ENCODE measurements around the gene CCR6. TPM values are rescaled to one million over a fixed set of nuclear protein-coding genes. Genes with fewer than 3 reads are reported as not detected.

CCR6 gene
- total RNA-seq, 2 donors from 2014 or later, result not detected

DNA sequence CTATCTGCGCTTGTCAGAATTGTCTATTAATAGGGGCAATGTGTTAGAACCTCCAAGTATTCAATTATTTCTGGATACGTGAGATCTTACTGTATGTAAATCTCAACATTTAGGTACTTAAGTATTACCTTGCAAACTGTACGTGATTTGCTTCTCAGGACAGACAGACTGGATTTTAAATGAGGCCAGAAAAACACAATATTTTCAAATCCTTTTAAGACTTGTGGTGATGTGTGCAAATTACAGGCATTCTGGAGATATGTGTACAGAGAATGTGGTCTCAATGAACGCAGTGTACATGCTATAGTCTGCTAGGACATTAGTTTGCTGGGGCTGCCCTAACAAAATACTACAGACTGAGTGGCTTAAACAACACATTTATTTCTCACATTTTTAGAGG, 16.9 kb downstream of the CCR6 start:
- Histone ChIP-seq H3K9me3 (ENCODE audit: control insufficient read depth, low read length) (no peaks in the 10 kb centered on the region), H3K4me1 (ENCODE audit: control insufficient read depth, insufficient read depth, low read length) (peaks cover 3% of the 10 kb centered on the region), H3K9ac (ENCODE audit: extremely low read depth, low read length, poor library complexity, severe bottlenecking) (no peak overlapping the region), H3K27ac (ENCODE audit: low read depth, low read length) (no peak overlapping the region), H3K27me3 (ENCODE audit: control insufficient read depth, insufficient read depth, low read length, poor library complexity, severe bottlenecking) (no peaks in the 10 kb centered on the region), H3K4me3 (ENCODE audit: low read length) (no peak overlapping the region), H3K36me3 (ENCODE audit: control insufficient read depth, insufficient read depth, low read length) (no peaks in the 10 kb centered on the region)
- DNase-seq, result no peak
- Mint-ChIP-seq H3K27ac (no peak overlapping the region), H3K27me3 (ENCODE audit: insufficient read depth) (peaks cover 2% of the 10 kb centered on the region), H3K4me3 (no peak overlapping the region), H3K9me3 (no peaks in the 10 kb centered on the region), H3K36me3 (ENCODE audit: low read depth) (no peaks in the 10 kb centered on the region), H3K4me1 (peaks cover 20% of the 10 kb centered on the region)
- TF ChIP-seq, protein P1, sequence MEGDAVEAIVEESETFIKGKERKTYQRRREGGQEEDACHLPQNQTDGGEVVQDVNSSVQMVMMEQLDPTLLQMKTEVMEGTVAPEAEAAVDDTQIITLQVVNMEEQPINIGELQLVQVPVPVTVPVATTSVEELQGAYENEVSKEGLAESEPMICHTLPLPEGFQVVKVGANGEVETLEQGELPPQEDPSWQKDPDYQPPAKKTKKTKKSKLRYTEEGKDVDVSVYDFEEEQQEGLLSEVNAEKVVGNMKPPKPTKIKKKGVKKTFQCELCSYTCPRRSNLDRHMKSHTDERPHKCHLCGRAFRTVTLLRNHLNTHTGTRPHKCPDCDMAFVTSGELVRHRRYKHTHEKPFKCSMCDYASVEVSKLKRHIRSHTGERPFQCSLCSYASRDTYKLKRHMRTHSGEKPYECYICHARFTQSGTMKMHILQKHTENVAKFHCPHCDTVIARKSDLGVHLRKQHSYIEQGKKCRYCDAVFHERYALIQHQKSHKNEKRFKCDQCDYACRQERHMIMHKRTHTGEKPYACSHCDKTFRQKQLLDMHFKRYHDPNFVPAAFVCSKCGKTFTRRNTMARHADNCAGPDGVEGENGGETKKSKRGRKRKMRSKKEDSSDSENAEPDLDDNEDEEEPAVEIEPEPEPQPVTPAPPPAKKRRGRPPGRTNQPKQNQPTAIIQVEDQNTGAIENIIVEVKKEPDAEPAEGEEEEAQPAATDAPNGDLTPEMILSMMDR (conservative IDR thresholded peaks at IDR 0.05), result no peak
- 89 to 96% methylated on average over 4 of the region's 4 CpGs for WGBS, 2 experiments (ENCODE audit: insufficient coverage in 1 of 2, insufficient read length in 1 of 2)

DNA sequence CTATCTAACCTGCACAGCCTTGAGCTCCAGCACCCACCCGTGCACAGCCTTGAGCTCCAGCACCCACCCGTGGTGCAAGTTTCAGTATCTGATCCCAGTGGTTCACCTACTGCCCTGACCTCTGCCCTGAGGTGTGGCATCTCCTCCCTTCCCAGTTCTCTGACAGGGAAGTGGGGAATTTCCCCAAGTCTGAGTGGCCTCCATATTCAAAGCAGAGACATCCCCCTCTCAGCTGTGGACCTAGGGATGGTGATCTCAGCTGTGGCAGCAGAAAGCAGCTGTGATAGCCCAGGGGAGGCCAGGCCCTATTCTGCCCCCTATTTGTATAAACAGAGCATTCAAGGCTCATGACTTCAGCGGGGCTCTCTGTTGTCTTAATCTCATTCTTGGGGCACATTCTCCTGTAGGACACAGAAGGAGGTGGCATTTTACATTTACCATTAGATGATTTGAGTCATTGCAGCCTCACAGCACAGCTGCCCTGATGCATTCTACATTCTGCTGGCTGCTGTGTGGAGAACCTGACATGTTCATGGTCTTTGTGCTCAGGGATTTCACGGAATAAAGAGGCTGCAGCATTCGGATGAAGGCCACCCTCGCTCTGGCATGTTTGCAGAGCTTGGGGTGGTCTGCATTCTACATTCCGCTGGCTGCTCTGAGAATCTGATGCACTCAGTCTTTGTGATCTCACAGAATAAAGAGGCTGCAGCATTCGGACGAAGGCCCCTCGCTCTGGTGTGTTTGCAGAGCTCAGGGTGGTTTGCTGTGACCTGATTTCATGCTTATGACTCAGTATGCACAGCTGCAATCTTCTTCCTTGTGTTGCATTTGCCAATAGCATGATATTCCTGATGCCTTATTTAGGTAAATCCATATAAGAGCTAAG, 17.9 kb downstream of the CCR6 start:
- H3K4me3 Mint-ChIP-seq, result no peak overlapping the region
- peak overlapping the region; percentile 50 for H3K27ac Mint-ChIP-seq
- Histone ChIP-seq H3K27ac (ENCODE audit: low read depth, low read length) (no peak overlapping the region), H3K9me3 (ENCODE audit: control insufficient read depth, low read length) (no peaks in the 10 kb centered on the region), H3K4me1 (ENCODE audit: control insufficient read depth, insufficient read depth, low read length) (peaks cover 3% of the 10 kb centered on the region), H3K9ac (ENCODE audit: extremely low read depth, low read length, poor library complexity, severe bottlenecking) (no peak overlapping the region), H3K36me3 (ENCODE audit: control insufficient read depth, insufficient read depth, low read length) (no peaks in the 10 kb centered on the region), H3K27me3 (ENCODE audit: control insufficient read depth, insufficient read depth, low read length, poor library complexity, severe bottlenecking) (peaks cover 1% of the 10 kb centered on the region), H3K4me3 (ENCODE audit: low read length) (no peak overlapping the region)
- WGBS, 2 experiments (ENCODE audit: insufficient coverage in 1 of 2, insufficient read length in 1 of 2), result 79 to 82% methylated on average over 8 to 10 of the region's 10 CpGs
- H3K36me3 Mint-ChIP-seq (ENCODE audit: low read depth), result no peaks in the 10 kb centered on the region
- peaks cover 10% of the 10 kb centered on the region for H3K27me3 Mint-ChIP-seq (ENCODE audit: insufficient read depth)
- peaks cover 13% of the 10 kb centered on the region for H3K4me1 Mint-ChIP-seq
- no peaks in the 10 kb centered on the region for H3K9me3 Mint-ChIP-seq
- no peak for DNase-seq
- TF ChIP-seq, protein P1 (conservative IDR thresholded peaks at IDR 0.05), result peak; percentile 20

DNA sequence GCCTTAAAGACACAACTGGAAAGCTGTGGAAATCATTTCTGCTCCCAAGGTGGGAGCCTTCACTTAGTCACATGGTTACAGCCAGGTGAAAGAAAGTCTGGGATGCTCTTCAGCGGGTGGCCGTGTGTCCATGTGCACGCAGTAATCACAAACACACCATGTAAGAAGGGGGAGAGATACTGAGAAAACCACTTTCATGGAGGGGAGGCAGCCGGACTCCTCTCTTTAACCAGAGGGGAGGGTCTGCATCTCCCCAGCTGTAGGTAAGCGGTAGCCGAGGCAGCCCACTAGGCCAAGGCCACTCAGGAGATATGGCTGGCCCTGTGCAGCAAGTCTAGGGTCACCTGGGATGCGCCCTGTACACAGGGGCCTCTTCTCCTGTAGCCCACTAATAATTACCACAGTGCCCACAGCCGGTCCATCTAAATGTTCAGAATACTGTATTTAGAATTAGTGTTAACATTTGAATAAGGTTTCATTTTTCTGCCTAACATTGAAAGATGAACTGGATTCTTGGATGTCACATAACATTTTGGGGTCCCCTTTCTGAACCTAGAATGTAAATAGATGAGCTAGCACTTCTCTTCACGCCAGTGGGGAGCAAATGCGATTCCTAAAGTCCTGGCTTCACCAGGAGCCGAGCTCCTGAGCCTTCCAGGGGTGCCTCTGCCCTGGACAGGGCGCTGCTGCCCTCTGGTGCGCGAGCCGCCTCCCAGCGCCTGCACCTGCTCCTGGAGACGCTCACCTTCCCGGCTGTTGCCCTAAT, 19.0 kb downstream of the CCR6 start:
- no peak overlapping the region for H3K4me3 Mint-ChIP-seq
- H3K4me1 Mint-ChIP-seq, result peaks cover 19% of the 10 kb centered on the region
- Histone ChIP-seq H3K27ac (ENCODE audit: low read depth, low read length) (no peak overlapping the region), H3K4me1 (ENCODE audit: control insufficient read depth, insufficient read depth, low read length) (peaks cover 3% of the 10 kb centered on the region), H3K9ac (ENCODE audit: extremely low read depth, low read length, poor library complexity, severe bottlenecking) (no peak overlapping the region), H3K4me3 (ENCODE audit: low read length) (no peak overlapping the region), H3K36me3 (ENCODE audit: control insufficient read depth, insufficient read depth, low read length) (no peaks in the 10 kb centered on the region), H3K27me3 (ENCODE audit: control insufficient read depth, insufficient read depth, low read length, poor library complexity, severe bottlenecking) (peaks cover 11% of the 10 kb centered on the region), H3K9me3 (ENCODE audit: control insufficient read depth, low read length) (no peaks in the 10 kb centered on the region)
- 54 to 59% methylated on average over 12 to 18 of the region's 18 CpGs for WGBS, 2 experiments (ENCODE audit: insufficient coverage in 1 of 2, insufficient read length in 1 of 2)
- no peaks in the 10 kb centered on the region for H3K36me3 Mint-ChIP-seq (ENCODE audit: low read depth)
- peaks cover 20% of the 10 kb centered on the region for H3K27me3 Mint-ChIP-seq (ENCODE audit: insufficient read depth)
- no peaks in the 10 kb centered on the region for H3K9me3 Mint-ChIP-seq
- peak overlapping the region; percentile 50 for H3K27ac Mint-ChIP-seq
- TF ChIP-seq, protein P1 (conservative IDR thresholded peaks at IDR 0.05), result peak; percentile 97
- peak; percentile 89 for DNase-seq

Measured in endodermal cell (in vitro differentiated cells).